Thyroid gland (tissue), 4 donors: ENCODE results near the gene PPM1H. TPM values are rescaled to one million over a fixed set of nuclear protein-coding genes. Genes with fewer than 3 reads are reported as not detected.

Experiments used
- DNase-seq, 2 donors: peaks; one replicate each; pipeline ENCODE4 v3.0.0-alpha.2; 2019
- H3K27ac ChIP-seq, 3 donors: fragments of 200-600 bp; sonication (generic); 1 replicate in 2 of 3; 2 replicates in 1 of 3; pipeline ENCODE4 v1.5.1; 2016 to 2019; ENCODE audit warnings: mild to moderate bottlenecking in 1 of 3, moderate library complexity in 1 of 3
- H3K27me3 ChIP-seq: fragments of 200-600 bp; sonication (generic); one replicate; pipeline ENCODE4 v1.5.1; 2019
- H3K36me3 ChIP-seq, 2 donors: fragments of 200-600 bp; sonication (generic); one replicate each; pipeline ENCODE4 v1.5.1; 2016 to 2019
- H3K4me1 ChIP-seq, 2 donors: fragments of 200-600 bp; sonication (generic); one replicate each; pipeline ENCODE4 v1.5.1; 2017 to 2019
- H3K4me3 ChIP-seq, 3 donors: fragments of 200-600 bp; sonication (generic); replicated peaks in 1 of 3; 1 replicate in 2 of 3; 2 replicates in 1 of 3; pipeline ENCODE4 v1.5.1; 2016; ENCODE audit warnings: mild to moderate bottlenecking in 1 of 3
- H3K9me3 ChIP-seq: fragments of 200-600 bp; sonication (generic); one replicate; pipeline ENCODE4 v1.5.1; 2017
- POLR2A ChIP-seq, 2 donors: fragments of 450-650 bp; IDR thresholded peaks; one replicate each; pipeline ENCODE4 v1.6.1; 2017; ENCODE audit warnings: antibody characterized with exemption in 2 of 2, mild to moderate bottlenecking in 2 of 2, moderate library complexity in 1 of 2
- WGBS, 2 donors: methylation state at CpG; one replicate each; pipeline ENCODE4 v1.1.5; 2017; 5-methylcytosine and 5-hydroxymethylcytosine counted together
- intact Hi-C: fragments of 100-400 bp; cut with DNase I; formaldehyde crosslinking; loops from one replicate; pipeline ENCODE4 v1.15.1; 2023
- total RNA-seq, 4 donors: library from RNA; depleted of rRNA; stranded (reverse); fragments of >200 nt; gene quantifications; one replicate each; pipeline ENCODE4 v1.2.3, GENCODE V29; 2016
- TF ChIP-seq, protein P1 (sequence below), 6 experiments: fragments of 200-600 bp in 3 of 6; fragments of 450-650 bp in 3 of 6; sonication (generic) in 3 of 6; IDR thresholded peaks; one replicate each; pipeline ENCODE4 v1.5.1; 2016 to 2019; ENCODE audit warnings: antibody characterized with exemption in 6 of 6, mild to moderate bottlenecking in 2 of 6, inconsistent platforms in 1 of 6, moderate library complexity in 1 of 6

Gene PPM1H
- total RNA-seq, 4 donors from 2014 or later = 3.9 to 12.7 (median 9.0) TPM

DNA sequence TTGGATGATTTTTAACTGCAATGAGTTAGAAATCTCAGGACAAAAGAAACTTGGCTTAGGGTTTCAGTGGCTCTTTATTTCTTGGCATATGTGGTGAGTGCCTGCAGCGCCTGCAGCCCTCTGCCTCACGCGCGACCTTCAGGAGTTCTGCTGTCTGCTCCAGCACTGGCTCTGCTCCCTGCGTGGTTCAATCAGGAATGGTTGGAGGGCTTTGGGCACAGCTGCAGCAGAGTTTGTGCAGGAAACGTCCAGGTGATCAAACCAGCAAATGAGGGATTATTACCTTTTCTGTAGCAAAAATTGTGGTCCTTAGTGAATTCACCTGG lies 19.8 kb downstream of the PPM1H start:
- 55 to 81% methylated on average over 6 of the region's 6 CpGs for WGBS, 2 donors
- Histone ChIP-seq H3K36me3 (no peaks in the 10 kb centered on the region), H3K27ac (no peak overlapping the region), H3K4me1 (no peaks in the 10 kb centered on the region), H3K4me3 (no peak overlapping the region), H3K27me3 (no peaks in the 10 kb centered on the region), H3K9me3 (no peaks in the 10 kb centered on the region)
- no peak for DNase-seq
- intact Hi-C loops = no loop called here
- TF ChIP-seq POLR2A (IDR thresholded peaks at IDR 0.05) = no peak
- TF ChIP-seq, protein P1, sequence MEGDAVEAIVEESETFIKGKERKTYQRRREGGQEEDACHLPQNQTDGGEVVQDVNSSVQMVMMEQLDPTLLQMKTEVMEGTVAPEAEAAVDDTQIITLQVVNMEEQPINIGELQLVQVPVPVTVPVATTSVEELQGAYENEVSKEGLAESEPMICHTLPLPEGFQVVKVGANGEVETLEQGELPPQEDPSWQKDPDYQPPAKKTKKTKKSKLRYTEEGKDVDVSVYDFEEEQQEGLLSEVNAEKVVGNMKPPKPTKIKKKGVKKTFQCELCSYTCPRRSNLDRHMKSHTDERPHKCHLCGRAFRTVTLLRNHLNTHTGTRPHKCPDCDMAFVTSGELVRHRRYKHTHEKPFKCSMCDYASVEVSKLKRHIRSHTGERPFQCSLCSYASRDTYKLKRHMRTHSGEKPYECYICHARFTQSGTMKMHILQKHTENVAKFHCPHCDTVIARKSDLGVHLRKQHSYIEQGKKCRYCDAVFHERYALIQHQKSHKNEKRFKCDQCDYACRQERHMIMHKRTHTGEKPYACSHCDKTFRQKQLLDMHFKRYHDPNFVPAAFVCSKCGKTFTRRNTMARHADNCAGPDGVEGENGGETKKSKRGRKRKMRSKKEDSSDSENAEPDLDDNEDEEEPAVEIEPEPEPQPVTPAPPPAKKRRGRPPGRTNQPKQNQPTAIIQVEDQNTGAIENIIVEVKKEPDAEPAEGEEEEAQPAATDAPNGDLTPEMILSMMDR (IDR thresholded peaks at IDR 0.05) = no peak

DNA sequence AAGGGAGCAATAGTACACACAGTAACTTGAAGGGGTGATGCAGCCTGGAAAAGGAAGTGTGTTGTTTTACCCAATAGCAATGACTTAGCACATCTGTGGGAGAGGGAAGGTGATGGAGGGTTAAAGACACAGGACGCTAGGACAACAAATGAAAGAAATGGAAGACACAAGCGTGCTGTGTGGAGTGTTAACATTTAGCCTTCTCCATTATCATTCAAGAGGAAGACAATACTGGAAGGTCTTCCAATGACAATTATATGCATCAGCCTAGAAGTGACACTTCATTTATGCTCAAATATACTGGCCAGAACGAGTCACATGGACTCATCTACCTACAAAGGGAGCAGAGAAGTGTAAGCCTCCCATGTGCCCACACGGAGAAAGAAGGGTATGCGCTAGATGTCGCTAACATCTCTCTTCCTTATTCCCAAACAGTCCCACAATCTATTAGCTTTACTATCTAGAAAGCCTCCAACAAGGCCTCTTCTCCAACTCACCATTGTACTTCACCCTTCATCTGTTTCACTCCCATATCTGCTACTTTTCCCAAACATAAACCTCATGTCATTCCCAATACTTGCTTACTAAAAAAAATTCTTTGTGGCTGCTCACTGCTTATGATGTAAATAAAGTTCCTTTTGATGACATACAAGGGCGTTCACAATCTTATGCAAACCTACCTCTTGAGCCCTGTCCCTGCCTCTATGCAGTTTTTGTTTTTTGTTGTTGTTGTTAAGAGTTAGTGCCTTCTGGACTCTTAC lies 20.3 kb downstream of the PPM1H start:
- H3K9me3 ChIP-seq = no peaks in the 10 kb centered on the region
- WGBS, 2 donors = 79 to 87% methylated on average over 7 of the region's 7 CpGs
- H3K27ac ChIP-seq = no peak overlapping the region
- H3K4me1 ChIP-seq = no peaks in the 10 kb centered on the region
- H3K36me3 ChIP-seq = no peaks in the 10 kb centered on the region
- intact Hi-C loops = no loop called here
- no peak for TF ChIP-seq POLR2A (IDR thresholded peaks at IDR 0.05)
- TF ChIP-seq, protein P1 (IDR thresholded peaks at IDR 0.05) = no peak
- no peak overlapping the region for H3K4me3 ChIP-seq
- no peak for DNase-seq
- no peaks in the 10 kb centered on the region for H3K27me3 ChIP-seq

DNA sequence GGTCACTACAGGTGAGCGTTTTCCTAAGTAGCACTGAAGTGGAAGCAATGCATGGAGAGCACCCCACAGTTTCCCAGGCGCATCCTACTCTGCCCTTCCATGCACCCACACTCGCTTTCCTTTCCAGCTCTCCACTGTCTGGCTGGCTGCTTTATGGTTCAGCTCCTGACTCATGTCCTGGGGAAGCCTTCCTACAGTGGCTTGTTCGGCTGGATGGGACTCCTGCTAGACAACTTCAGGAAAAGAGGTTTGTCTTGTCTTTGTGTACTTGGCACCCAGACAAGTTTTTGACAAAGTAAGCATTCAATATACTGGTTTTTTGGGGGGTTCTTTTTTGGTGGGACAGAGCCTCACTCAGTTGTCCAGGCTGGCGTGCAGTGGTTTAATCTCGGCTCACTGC lies 21.6 kb downstream of the PPM1H start:
- no peak overlapping the region for H3K4me3 ChIP-seq
- no peaks in the 10 kb centered on the region for H3K27me3 ChIP-seq
- intact Hi-C loops = no loop called here
- H3K4me1 ChIP-seq = no peaks in the 10 kb centered on the region
- no peak overlapping the region for H3K27ac ChIP-seq
- 94 to 95% methylated on average over 6 of the region's 6 CpGs for WGBS, 2 donors
- no peak for DNase-seq
- TF ChIP-seq, protein P1 (IDR thresholded peaks at IDR 0.05) = no peak
- TF ChIP-seq POLR2A (IDR thresholded peaks at IDR 0.05) = no peak
- no peaks in the 10 kb centered on the region for H3K9me3 ChIP-seq
- H3K36me3 ChIP-seq = no peaks in the 10 kb centered on the region

DNA sequence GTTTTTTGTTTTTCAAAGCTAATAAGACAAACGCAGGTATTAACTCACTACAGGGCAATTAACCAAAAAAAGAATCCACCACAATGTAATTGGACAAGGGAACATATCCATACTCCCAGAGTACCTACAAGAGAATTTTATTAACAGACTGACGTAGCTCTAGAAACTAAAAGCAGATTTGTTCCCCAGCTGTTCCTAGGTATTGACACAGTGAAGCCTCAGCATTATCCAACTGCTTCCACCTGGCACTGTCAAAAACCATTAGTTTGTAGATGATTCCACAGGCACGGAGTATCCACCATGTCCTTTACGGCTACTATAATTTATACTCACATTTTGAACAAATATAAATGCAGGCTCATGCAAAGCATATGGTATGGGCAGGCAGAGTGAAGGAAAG lies 22.3 kb downstream of the PPM1H start:
- no peak overlapping the region for H3K27ac ChIP-seq
- H3K4me3 ChIP-seq = no peak overlapping the region
- WGBS, 2 donors = 69 to 77% methylated on average over 4 of the region's 4 CpGs
- H3K27me3 ChIP-seq = no peaks in the 10 kb centered on the region
- no peak for DNase-seq
- H3K36me3 ChIP-seq = no peaks in the 10 kb centered on the region
- intact Hi-C loops = no loop called here
- no peaks in the 10 kb centered on the region for H3K4me1 ChIP-seq
- H3K9me3 ChIP-seq = no peaks in the 10 kb centered on the region
- TF ChIP-seq, protein P1 (IDR thresholded peaks at IDR 0.05) = no peak
- no peak for TF ChIP-seq POLR2A (IDR thresholded peaks at IDR 0.05)

DNA sequence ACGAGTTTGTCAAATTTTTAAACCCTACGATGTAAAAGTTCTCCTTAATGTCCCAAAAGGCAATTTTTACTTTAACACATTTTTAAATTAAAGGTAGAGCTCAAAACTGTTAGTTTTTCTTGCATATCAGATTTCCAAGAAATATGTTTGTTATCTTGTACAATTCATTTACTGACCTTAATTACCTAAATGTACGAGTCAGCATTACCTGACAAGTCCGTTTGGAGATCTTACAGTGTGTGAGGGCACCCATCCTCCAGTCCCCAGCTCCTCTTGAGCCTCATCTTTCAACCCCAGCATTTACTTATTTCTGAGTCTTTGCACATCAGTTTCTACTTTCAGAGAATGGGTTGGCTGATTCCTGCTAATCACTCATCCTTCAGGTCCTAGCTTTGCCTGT lies 23.7 kb downstream of the PPM1H start:
- no peak overlapping the region for H3K4me3 ChIP-seq
- no peak overlapping the region for H3K27ac ChIP-seq
- DNase-seq = no peak
- TF ChIP-seq, protein P1 (IDR thresholded peaks at IDR 0.05) = no peak
- TF ChIP-seq POLR2A (IDR thresholded peaks at IDR 0.05) = no peak
- no peaks in the 10 kb centered on the region for H3K27me3 ChIP-seq
- no peaks in the 10 kb centered on the region for H3K9me3 ChIP-seq
- WGBS, 2 donors = 86 to 93% methylated on average over 4 of the region's 4 CpGs
- no peaks in the 10 kb centered on the region for H3K36me3 ChIP-seq
- intact Hi-C loops = no loop called here
- H3K4me1 ChIP-seq = no peaks in the 10 kb centered on the region
